Parathyroid adenoma (tissue), 2 donors: ENCODE data around the gene KIAA0586.
"Not testable (repeated sequence)": the region's sequence is repeated elsewhere in the genome, so short reads cannot be mapped to it uniquely, and the experiment has no call there.

ENCODE experiments used
- H2AFZ ChIP-seq: fragments of 300-600 bp; sonication (generic); one replicate; pipeline ENCODE4 v1.7.0; 2017; ENCODE audit warnings: antibody characterized with exemption, mild to moderate bottlenecking
- H3K27ac ChIP-seq: fragments of 300-600 bp; sonication (generic); one replicate; pipeline ENCODE4 v1.7.0; 2017
- H3K27me3 ChIP-seq: fragments of 300-600 bp; sonication (generic); one replicate; pipeline ENCODE4 v1.7.0; 2017; ENCODE audit warnings: low read length; ENCODE audit not compliant: control insufficient read depth, insufficient read depth
- H3K36me3 ChIP-seq: fragments of 300-600 bp; sonication (generic); one replicate; pipeline ENCODE4 v1.7.0; 2017; ENCODE audit warnings: low read length; ENCODE audit not compliant: control insufficient read depth, insufficient read depth
- H3K4me1 ChIP-seq: fragments of 300-600 bp; sonication (generic); one replicate; pipeline ENCODE4 v1.7.0; 2017; ENCODE audit warnings: control low read depth
- H3K4me2 ChIP-seq: fragments of 300-600 bp; sonication (generic); one replicate; pipeline ENCODE4 v1.7.0; 2017; ENCODE audit warnings: low read length
- H3K4me3 ChIP-seq: fragments of 300-600 bp; sonication (generic); one replicate; pipeline ENCODE4 v1.7.0; 2017; ENCODE audit warnings: low read depth, low read length
- H3K79me2 ChIP-seq: fragments of 300-600 bp; sonication (generic); one replicate; pipeline ENCODE4 v1.7.0; 2017; ENCODE audit warnings: control low read depth
- H3K9ac ChIP-seq: fragments of 300-600 bp; sonication (generic); one replicate; pipeline ENCODE4 v1.7.0; 2017; ENCODE audit warnings: mild to moderate bottlenecking
- H3K9me3 ChIP-seq: fragments of 300-600 bp; sonication (generic); one replicate; pipeline ENCODE4 v1.7.0; 2017; ENCODE audit warnings: low read length; ENCODE audit not compliant: control insufficient read depth
- TF ChIP-seq, protein P1 (sequence below): fragments of 300-600 bp; sonication (generic); IDR thresholded peaks from one replicate; pipeline ENCODE4 v1.7.0; 2017; ENCODE audit warnings: antibody characterized with exemption, mild to moderate bottlenecking
- donor health status: primary hyperparathyroidism.

Gene KIAA0586

DNA sequence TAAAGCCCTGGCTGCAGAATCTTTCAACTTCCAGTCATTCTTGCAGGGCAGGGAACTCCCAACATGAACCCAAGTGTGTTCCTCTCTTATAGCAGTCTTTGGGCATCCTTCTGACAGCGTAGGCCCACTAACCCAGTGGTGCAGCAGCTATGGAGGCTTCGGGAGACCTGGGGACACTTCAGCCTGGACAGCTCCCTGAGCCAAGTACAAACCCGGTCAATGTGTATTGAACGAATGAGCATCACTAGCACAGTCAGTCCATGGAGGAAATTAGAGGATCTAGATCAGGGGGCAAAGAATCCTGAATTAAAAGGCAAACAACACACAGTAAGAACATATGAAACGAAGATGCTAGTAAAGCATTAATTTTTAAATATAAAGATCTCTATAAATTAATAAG is 41.8 kb downstream of the KIAA0586 start:
- no peaks in the 10 kb centered on the region for H3K36me3 ChIP-seq
- H3K4me1 ChIP-seq: no peaks in the 10 kb centered on the region

DNA sequence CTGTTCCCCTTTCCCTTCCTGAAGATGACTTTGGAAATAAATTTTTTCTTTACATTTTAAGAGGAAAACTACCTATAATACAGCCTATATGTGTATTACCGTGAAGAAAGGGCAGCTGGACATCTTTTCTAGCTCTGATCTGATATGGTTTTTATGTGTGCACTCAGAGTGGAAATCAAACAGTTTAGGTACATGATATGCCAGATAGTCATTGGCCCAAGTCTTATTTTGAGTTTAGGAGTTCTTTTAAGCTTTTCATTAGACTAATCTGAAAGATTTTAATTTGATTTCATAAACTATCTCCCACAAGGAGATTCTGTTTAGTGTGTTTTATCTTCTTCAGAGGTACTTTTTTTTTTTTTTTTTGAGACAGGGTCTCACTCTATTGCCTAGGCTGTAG is 48.8 kb downstream of the KIAA0586 start:
- Histone ChIP-seq H3K27me3 (no peaks in the 10 kb centered on the region), H3K27ac (no peak overlapping the region), H3K4me1 (no peaks in the 10 kb centered on the region), H3K9me3 (no peaks in the 10 kb centered on the region), H3K4me2 (no peak overlapping the region), H3K36me3 (no peaks in the 10 kb centered on the region), H3K79me2 (no peaks in the 10 kb centered on the region), H3K9ac (no peak overlapping the region), H3K4me3 (no peak overlapping the region), H2AFZ (no peak overlapping the region)
- TF ChIP-seq, protein P1, sequence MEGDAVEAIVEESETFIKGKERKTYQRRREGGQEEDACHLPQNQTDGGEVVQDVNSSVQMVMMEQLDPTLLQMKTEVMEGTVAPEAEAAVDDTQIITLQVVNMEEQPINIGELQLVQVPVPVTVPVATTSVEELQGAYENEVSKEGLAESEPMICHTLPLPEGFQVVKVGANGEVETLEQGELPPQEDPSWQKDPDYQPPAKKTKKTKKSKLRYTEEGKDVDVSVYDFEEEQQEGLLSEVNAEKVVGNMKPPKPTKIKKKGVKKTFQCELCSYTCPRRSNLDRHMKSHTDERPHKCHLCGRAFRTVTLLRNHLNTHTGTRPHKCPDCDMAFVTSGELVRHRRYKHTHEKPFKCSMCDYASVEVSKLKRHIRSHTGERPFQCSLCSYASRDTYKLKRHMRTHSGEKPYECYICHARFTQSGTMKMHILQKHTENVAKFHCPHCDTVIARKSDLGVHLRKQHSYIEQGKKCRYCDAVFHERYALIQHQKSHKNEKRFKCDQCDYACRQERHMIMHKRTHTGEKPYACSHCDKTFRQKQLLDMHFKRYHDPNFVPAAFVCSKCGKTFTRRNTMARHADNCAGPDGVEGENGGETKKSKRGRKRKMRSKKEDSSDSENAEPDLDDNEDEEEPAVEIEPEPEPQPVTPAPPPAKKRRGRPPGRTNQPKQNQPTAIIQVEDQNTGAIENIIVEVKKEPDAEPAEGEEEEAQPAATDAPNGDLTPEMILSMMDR: no peak

More for the DNA sequence above, 41.8 kb downstream of the KIAA0586 start:
- TF ChIP-seq, protein P1: no peak
- Histone ChIP-seq H3K27me3 (no peaks in the 10 kb centered on the region), H3K9me3 (no peaks in the 10 kb centered on the region), H3K4me3 (no peak overlapping the region), H3K27ac (no peak overlapping the region), H3K4me2 (no peak overlapping the region), H3K9ac (no peak overlapping the region), H2AFZ (no peak overlapping the region), H3K79me2 (no peaks in the 10 kb centered on the region)

DNA sequence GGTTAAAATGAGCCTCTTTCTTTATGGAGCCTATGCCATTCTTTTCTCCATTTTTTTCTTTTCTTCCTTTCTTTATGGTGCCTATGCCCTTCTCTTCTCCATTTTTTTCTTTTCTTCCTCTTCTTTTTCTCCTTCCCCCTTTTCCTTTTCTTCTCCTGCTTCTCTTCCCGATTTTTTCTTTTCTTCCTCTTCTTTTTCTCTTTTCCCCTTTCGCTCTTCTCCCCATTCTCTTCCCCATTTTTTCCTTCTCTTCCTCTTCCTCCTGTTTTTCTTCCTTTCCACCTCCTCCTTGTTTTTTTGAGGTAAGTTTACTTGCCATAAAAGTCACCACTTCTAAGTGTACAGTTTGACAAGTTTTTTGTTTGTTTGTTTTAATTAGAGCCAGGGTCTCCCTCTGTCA is 50.1 kb downstream of the KIAA0586 start:
- Histone ChIP-seq H3K36me3 (no peaks in the 10 kb centered on the region), H3K27me3 (no peaks in the 10 kb centered on the region), H3K4me1 (no peaks in the 10 kb centered on the region), H3K79me2 (no peaks in the 10 kb centered on the region), H2AFZ (no peak overlapping the region), H3K4me2 (no peak overlapping the region), H3K27ac (no peak overlapping the region), H3K9ac (no peak overlapping the region), H3K4me3 (no peak overlapping the region), H3K9me3 (no peaks in the 10 kb centered on the region)
- TF ChIP-seq, protein P1: no peak

DNA sequence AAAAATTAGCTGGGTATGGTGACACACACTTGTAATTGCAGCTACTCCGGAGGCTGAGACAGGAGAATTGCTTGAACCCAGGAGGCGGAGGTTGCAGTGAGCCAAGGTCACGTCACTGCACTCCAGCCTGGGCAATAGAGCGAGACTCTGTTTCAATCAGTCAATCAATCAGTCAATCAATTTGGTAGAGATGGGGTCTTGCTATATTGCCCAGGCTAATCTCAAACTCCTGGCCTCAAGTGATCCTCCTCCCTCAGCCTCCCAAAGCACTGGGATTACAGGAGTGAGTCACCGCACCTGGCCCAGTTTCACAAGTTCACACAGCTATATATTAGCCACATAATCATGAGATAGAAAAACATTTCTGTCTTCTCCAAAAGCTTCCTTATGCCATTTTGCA is 50.8 kb downstream of the KIAA0586 start:
- not testable (repeated sequence) for H3K27me3 ChIP-seq, H3K79me2 ChIP-seq, H3K4me1 ChIP-seq, H2AFZ ChIP-seq, H3K36me3 ChIP-seq, H3K4me3 ChIP-seq, H3K4me2 ChIP-seq, H3K27ac ChIP-seq, H3K9me3 ChIP-seq, H3K9ac ChIP-seq

DNA sequence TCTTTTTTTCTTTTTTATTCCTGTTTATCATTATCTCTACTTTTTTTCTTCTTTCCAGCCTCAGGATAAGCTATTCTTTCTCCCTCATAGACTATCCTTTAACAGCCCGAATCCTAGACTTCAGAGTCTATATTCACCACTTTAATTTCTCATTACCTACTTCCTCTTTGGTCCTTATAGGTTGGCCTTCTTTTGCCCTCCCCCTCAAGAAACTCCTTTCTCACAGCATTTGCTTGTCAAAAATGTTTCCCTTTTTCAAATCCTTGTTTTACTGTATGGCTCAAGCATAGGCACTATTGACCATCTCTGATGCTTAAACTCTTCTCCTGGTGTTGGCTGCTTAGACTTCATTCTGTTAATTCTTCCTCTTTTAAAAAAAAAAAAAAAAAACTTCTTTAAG is 52.5 kb downstream of the KIAA0586 start:
- Histone ChIP-seq H3K4me2 (no peak overlapping the region), H3K4me1 (no peaks in the 10 kb centered on the region), H3K9me3 (no peaks in the 10 kb centered on the region), H3K9ac (no peak overlapping the region), H3K79me2 (no peaks in the 10 kb centered on the region), H3K27me3 (no peaks in the 10 kb centered on the region), H3K27ac (no peak overlapping the region), H3K36me3 (no peaks in the 10 kb centered on the region), H3K4me3 (no peak overlapping the region), H2AFZ (no peak overlapping the region)
- TF ChIP-seq, protein P1: no peak
